Activated CD4-positive, alpha-beta T cell treated with anti-CD3 and anti-CD28 coated beads for 36 hours (primary cell): ENCODE measurements around the gene TMEM132D. TPM values are rescaled to one million over a fixed set of nuclear protein-coding genes. Genes with fewer than 3 reads are reported as not detected.

ENCODE experiments used
- ATAC-seq: fragments of 200-7000 bp; cut with Tn5 transposase; one replicate; pipeline ENCODE4 v1.10.0; 2021; ENCODE audit warnings: mild to moderate bottlenecking, moderate library complexity
- CTCF ChIA-PET: fragments of 350-600 bp; sonication (Branson Sonifier 250); formaldehyde crosslinking; loops from one replicate; lab custom pipeline; 2021; ENCODE audit warnings: antibody characterized with exemption; lab: Charles Lee
- POLR2A ChIA-PET: fragments of 350-600 bp; sonication (Branson Sonifier 250); formaldehyde crosslinking; loops from one replicate; lab custom pipeline; 2021; ENCODE audit warnings: antibody characterized with exemption, inconsistent platforms; lab: Charles Lee
- DNase-seq: peaks from one replicate; pipeline ENCODE4 v3.0.0-alpha.2; 2020
- H3K27ac Mint-ChIP-seq: one replicate; pipeline ENCODE4 v1.8.0; 2021; ENCODE audit warnings: mixed read lengths
- H3K27me3 Mint-ChIP-seq: one replicate; pipeline ENCODE4 v1.8.0; 2021; ENCODE audit warnings: mixed read lengths
- H3K36me3 Mint-ChIP-seq: one replicate; pipeline ENCODE4 v1.8.0; 2021; ENCODE audit warnings: low read depth, mixed read lengths
- H3K4me1 Mint-ChIP-seq: one replicate; pipeline ENCODE4 v1.8.0; 2021; ENCODE audit warnings: mixed read lengths
- H3K4me3 Mint-ChIP-seq: one replicate; pipeline ENCODE4 v1.8.0; 2021; ENCODE audit warnings: mild to moderate bottlenecking, moderate library complexity, mixed read lengths
- H3K9me3 Mint-ChIP-seq: one replicate; pipeline ENCODE4 v1.8.0; 2021; ENCODE audit warnings: low read depth, mixed read lengths
- intact Hi-C, 2 experiments: fragments of 100-400 bp; cut with DNase I in 1 of 2; cut with micrococcal nuclease in 1 of 2; formaldehyde crosslinking; loops; one replicate each; pipeline versions ENCODE4 v1.14.2 to v1.15.1; 2022 to 2024; cut with DNase I, micrococcal nuclease
- total RNA-seq, 2 experiments: library from RNA; stranded (reverse); gene quantifications; one replicate each; pipeline ENCODE4 v1.2.3, GENCODE V29; 2021

TMEM132D gene
- total RNA-seq, 2 experiments from 2014 or later = not detected

DNA sequence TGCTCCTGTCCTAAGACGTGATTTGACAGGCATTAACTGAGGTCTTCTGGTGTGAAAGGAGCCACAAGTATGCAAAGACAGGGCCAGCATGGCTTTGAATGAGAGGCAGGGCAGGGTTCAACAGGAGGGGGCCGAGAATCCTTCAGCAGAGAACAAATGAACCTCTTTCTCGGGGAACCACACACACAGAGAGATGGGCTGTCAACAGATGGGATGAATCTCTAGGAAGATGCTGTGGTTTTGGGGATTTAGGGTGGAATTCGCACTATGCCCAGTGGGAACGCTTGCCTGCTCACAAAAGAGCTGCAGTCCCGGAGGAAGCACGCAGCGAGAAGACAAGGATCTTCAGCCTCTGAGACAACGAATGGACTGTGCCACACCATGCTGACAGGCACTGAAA is 537.2 kb downstream of the TMEM132D start:
- H3K27me3 Mint-ChIP-seq = no peaks in the 10 kb centered on the region
- no peaks in the 10 kb centered on the region for H3K36me3 Mint-ChIP-seq
- peaks cover 5% of the 10 kb centered on the region for H3K9me3 Mint-ChIP-seq
- H3K4me3 Mint-ChIP-seq = no peak overlapping the region
- no peaks in the 10 kb centered on the region for H3K4me1 Mint-ChIP-seq
- intact Hi-C loops = no loop called here
- H3K27ac Mint-ChIP-seq = no peak overlapping the region
- ATAC-seq = no peak
- ChIA-PET POLR2A (no interaction called here), CTCF (no interaction called here)
- DNase-seq = no peak

DNA sequence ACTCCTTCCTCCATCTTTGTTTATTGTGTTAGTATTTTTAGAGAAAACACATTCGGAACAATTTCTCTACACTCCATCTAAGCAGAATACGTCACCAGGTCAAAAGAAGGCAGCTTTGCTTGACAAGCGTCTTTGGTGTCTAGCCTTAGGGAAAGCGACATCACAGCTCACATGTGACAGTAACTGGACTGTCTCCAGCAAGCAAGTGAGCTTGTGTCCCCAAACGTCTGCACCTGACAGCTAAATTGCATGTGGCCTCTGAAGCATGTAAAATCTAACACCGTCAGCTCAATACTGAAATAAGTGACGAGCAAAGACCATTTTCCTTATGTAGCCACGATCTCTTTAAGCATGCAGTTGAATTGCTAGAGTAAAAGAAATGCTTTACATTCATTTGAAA is 540.8 kb downstream of the TMEM132D start:
- no peak overlapping the region for H3K27ac Mint-ChIP-seq
- no peak overlapping the region for H3K4me3 Mint-ChIP-seq
- intact Hi-C loops = no loop called here
- DNase-seq = no peak
- no peaks in the 10 kb centered on the region for H3K27me3 Mint-ChIP-seq
- no peak for ATAC-seq
- POLR2A ChIA-PET = no interaction called here
- no peaks in the 10 kb centered on the region for H3K4me1 Mint-ChIP-seq
- CTCF ChIA-PET = no interaction called here
- peaks cover 2% of the 10 kb centered on the region for H3K9me3 Mint-ChIP-seq
- H3K36me3 Mint-ChIP-seq = no peaks in the 10 kb centered on the region

GRCh38 chr12:129357233-129357632 is 546.6 kb downstream of the TMEM132D start:
- POLR2A ChIA-PET = no interaction called here
- no peaks in the 10 kb centered on the region for H3K4me1 Mint-ChIP-seq
- no peaks in the 10 kb centered on the region for H3K36me3 Mint-ChIP-seq
- H3K27me3 Mint-ChIP-seq = no peaks in the 10 kb centered on the region
- DNase-seq (no peak), ATAC-seq (no peak)
- CTCF ChIA-PET = no interaction called here
- H3K4me3 Mint-ChIP-seq = no peak overlapping the region
- no peak overlapping the region for H3K27ac Mint-ChIP-seq
- H3K9me3 Mint-ChIP-seq = peaks cover 4% of the 10 kb centered on the region
- intact Hi-C loops = no loop called here

DNA sequence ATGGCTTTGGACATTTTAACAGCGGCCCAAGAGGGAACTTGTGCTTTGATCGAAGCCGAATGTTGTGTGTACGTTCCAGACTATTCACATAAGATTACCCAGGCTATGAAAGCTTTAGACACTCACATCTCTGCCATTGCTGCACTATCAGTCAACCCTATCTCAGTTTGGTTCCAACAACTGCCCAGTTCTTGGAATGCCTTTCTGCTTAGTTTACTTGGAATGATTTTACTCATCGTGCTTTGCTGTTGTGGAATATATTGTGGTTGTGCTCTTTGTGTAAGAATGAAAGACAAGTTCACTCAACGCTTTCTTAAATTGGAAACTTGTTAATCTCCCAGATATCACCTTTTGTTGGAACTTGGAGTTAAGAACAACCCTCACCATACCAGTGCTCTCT is 552.3 kb downstream of the TMEM132D start:
- no peak overlapping the region for H3K4me3 Mint-ChIP-seq
- H3K9me3 Mint-ChIP-seq = peaks cover 8% of the 10 kb centered on the region
- no peak overlapping the region for H3K27ac Mint-ChIP-seq
- ATAC-seq (no peak), DNase-seq (no peak)
- CTCF ChIA-PET = no interaction called here
- H3K27me3 Mint-ChIP-seq = no peaks in the 10 kb centered on the region
- H3K36me3 Mint-ChIP-seq = no peaks in the 10 kb centered on the region
- no peaks in the 10 kb centered on the region for H3K4me1 Mint-ChIP-seq
- POLR2A ChIA-PET = no interaction called here
- intact Hi-C loops = no loop called here

DNA sequence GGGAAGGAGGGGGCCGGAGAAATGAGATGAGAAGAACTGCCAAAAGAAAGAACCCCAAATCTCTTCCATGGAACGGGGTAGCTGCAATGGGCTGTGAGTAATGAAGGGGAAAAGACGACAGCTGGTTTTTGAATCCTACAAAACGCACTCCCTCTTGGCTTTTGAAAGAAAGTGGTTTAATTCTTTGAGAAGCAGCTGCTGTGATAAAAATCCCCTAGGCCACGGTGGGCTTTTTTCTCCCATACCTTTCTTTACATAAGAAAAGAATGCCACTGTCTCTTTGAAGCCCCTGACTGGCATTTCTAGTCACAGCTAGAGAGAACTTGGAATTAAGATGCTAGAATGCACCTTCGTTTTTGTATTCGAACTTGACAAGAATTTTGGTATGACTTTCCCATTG is 564.5 kb downstream of the TMEM132D start:
- DNase-seq = no peak
- H3K4me3 Mint-ChIP-seq = no peak overlapping the region
- ATAC-seq = no peak
- H3K27me3 Mint-ChIP-seq = no peaks in the 10 kb centered on the region
- no peaks in the 10 kb centered on the region for H3K4me1 Mint-ChIP-seq
- no peaks in the 10 kb centered on the region for H3K36me3 Mint-ChIP-seq
- H3K9me3 Mint-ChIP-seq = peaks cover 9% of the 10 kb centered on the region
- H3K27ac Mint-ChIP-seq = no peak overlapping the region
- CTCF ChIA-PET = interaction anchor here (0.6 to 0.9 kb wide), 2 partner anchors 9 to 256 kb away, joined by 3 read pairs; no protein-coding TSS in a partner anchor
- intact Hi-C loops = no loop called here
- POLR2A ChIA-PET = no interaction called here

DNA sequence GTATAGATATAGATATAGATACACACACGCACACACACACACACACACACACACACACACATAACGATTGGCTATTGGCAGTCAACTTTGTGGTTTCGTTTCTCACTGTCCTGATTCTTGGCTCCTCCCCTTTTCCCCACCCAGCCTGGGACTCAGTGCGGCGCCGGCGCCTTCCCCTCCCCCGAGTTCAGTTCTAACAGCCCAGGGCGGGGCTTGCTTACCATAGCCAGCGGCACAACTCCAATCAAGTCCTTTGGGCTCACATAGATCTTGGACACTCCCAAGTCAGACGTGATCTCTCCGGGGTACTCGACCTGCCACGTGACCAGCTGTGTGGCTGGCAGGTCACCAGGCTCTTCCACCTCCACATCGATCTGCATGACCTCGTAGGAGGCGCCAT is 566.4 kb downstream of the TMEM132D start:
- no peak overlapping the region for H3K27ac Mint-ChIP-seq
- no peak for DNase-seq
- no peak for ATAC-seq
- intact Hi-C loops = no loop called here
- peaks cover 10% of the 10 kb centered on the region for H3K9me3 Mint-ChIP-seq
- H3K36me3 Mint-ChIP-seq = no peaks in the 10 kb centered on the region
- ChIA-PET CTCF (no interaction called here), POLR2A (no interaction called here)
- H3K4me1 Mint-ChIP-seq = no peaks in the 10 kb centered on the region
- H3K4me3 Mint-ChIP-seq = no peak overlapping the region
- H3K27me3 Mint-ChIP-seq = no peaks in the 10 kb centered on the region

DNA sequence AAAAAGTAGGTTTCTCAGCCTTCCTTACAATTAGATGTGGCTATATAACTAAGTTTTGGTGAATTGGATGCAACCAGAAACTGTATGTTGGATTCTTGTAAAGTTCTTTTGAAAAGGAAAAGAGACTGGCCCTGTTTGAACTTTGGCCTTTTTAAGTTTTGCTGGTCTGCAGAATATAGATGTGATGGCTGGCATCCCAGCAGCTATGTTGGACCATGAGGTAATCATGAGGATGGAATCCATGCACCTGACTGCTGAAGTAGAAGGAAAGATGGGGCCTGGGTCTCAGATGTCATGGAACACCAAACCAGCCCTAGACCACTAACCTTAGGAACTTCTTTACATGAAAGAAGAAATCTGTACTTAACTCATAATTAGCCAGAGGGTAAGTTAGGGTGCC is 568.1 kb downstream of the TMEM132D start:
- no peak for DNase-seq
- no peaks in the 10 kb centered on the region for H3K4me1 Mint-ChIP-seq
- peaks cover 8% of the 10 kb centered on the region for H3K9me3 Mint-ChIP-seq
- ATAC-seq = no peak
- ChIA-PET POLR2A (no interaction called here), CTCF (interaction anchor here (0.5 kb wide), 1 partner anchor 761 kb away, joined by 3 read pairs; no protein-coding TSS in a partner anchor)
- no peaks in the 10 kb centered on the region for H3K36me3 Mint-ChIP-seq
- no peak overlapping the region for H3K27ac Mint-ChIP-seq
- no peaks in the 10 kb centered on the region for H3K27me3 Mint-ChIP-seq
- H3K4me3 Mint-ChIP-seq = no peak overlapping the region
- intact Hi-C loops = no loop called here

- intact Hi-C loops = no loop called here
Observed at GRCh38 chr12:129332286-129332685, 571.5 kb downstream of the TMEM132D start.

DNA sequence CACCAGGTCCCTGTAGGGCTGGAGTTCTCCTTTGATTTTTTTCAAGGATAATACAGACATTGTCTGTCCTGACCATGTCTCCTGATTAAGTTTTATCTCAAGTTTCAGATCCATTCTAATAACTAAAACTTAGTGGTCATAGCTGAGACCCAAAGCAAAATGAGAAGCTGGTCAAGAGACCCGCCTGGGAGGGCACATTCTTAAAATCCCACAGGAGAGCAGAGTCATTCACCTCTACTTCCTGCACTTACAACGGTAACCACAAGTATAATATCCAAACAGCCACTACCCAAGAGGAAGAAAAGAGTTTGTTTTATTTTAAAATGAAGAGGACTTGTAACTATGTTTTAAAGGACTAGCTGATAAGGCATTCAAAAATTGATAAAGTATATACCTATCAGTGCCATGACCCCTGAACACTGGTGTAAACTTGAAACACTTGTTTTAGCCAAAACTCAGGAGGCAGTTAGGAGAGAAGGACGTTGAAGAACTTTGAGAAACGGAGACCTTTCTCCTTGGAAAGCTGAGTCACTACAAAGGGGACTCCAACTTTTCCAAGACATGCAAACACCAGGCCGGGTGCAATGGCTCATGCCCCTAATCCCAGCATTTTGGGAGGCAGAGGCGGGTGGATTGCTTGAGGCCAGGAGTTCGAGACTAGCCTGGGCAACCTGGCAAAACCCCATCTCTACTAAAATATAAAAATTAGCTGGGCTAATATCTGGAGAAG is 572.3 kb downstream of the TMEM132D start:
- no peak overlapping the region for H3K27ac Mint-ChIP-seq
- H3K9me3 Mint-ChIP-seq = peaks cover 12% of the 10 kb centered on the region
- H3K36me3 Mint-ChIP-seq = no peaks in the 10 kb centered on the region
- H3K4me1 Mint-ChIP-seq = no peaks in the 10 kb centered on the region
- no peaks in the 10 kb centered on the region for H3K27me3 Mint-ChIP-seq
- H3K4me3 Mint-ChIP-seq = no peak overlapping the region
- ChIA-PET CTCF (no interaction called here), POLR2A (no interaction called here)
- no peak for ATAC-seq
- no peak for DNase-seq
- intact Hi-C loops = no loop called here

More at GRCh38 chr12:129332286-129332685, 571.5 kb downstream of the TMEM132D start:
- no peak overlapping the region for H3K4me3 Mint-ChIP-seq
- peaks cover 12% of the 10 kb centered on the region for H3K9me3 Mint-ChIP-seq
- ChIA-PET POLR2A (no interaction called here), CTCF (no interaction called here)
- no peak for ATAC-seq
- H3K27ac Mint-ChIP-seq = no peak overlapping the region
- H3K27me3 Mint-ChIP-seq = no peaks in the 10 kb centered on the region
- H3K36me3 Mint-ChIP-seq = no peaks in the 10 kb centered on the region
- no peaks in the 10 kb centered on the region for H3K4me1 Mint-ChIP-seq
- no peak for DNase-seq

- DNase-seq = no peak
- Mint-ChIP-seq H3K27me3 (no peaks in the 10 kb centered on the region), H3K36me3 (no peaks in the 10 kb centered on the region), H3K4me3 (no peak overlapping the region), H3K9me3 (peaks cover 9% of the 10 kb centered on the region), H3K27ac (no peak overlapping the region), H3K4me1 (no peaks in the 10 kb centered on the region)
- no peak for ATAC-seq
- intact Hi-C loops = no loop called here
- ChIA-PET POLR2A (no interaction called here), CTCF (no interaction called here)
Observed at GRCh38 chr12:129328235-129328634, 575.6 kb downstream of the TMEM132D start.

GRCh38 chr12:129325566-129325965 is 578.3 kb downstream of the TMEM132D start:
- DNase-seq = no peak
- no peaks in the 10 kb centered on the region for H3K36me3 Mint-ChIP-seq
- peaks cover 7% of the 10 kb centered on the region for H3K9me3 Mint-ChIP-seq
- CTCF ChIA-PET = no interaction called here
- no peaks in the 10 kb centered on the region for H3K4me1 Mint-ChIP-seq
- POLR2A ChIA-PET = no interaction called here
- intact Hi-C loops = no loop called here
- no peak overlapping the region for H3K27ac Mint-ChIP-seq
- H3K27me3 Mint-ChIP-seq = no peaks in the 10 kb centered on the region
- H3K4me3 Mint-ChIP-seq = no peak overlapping the region
- ATAC-seq = no peak

- ATAC-seq (no peak), DNase-seq (no peak)
- peaks cover 4% of the 10 kb centered on the region for H3K9me3 Mint-ChIP-seq
- intact Hi-C loops = no loop called here
- no peaks in the 10 kb centered on the region for H3K4me1 Mint-ChIP-seq
- no peak overlapping the region for H3K4me3 Mint-ChIP-seq
- H3K36me3 Mint-ChIP-seq = no peaks in the 10 kb centered on the region
- H3K27me3 Mint-ChIP-seq = no peaks in the 10 kb centered on the region
- CTCF ChIA-PET = no interaction called here
- POLR2A ChIA-PET = no interaction called here
- no peak overlapping the region for H3K27ac Mint-ChIP-seq
Observed at GRCh38 chr12:129312048-129312447, 591.8 kb downstream of the TMEM132D start.
